ENCODE results near the gene ENOSF1.

ENOSF1 gene

DNA sequence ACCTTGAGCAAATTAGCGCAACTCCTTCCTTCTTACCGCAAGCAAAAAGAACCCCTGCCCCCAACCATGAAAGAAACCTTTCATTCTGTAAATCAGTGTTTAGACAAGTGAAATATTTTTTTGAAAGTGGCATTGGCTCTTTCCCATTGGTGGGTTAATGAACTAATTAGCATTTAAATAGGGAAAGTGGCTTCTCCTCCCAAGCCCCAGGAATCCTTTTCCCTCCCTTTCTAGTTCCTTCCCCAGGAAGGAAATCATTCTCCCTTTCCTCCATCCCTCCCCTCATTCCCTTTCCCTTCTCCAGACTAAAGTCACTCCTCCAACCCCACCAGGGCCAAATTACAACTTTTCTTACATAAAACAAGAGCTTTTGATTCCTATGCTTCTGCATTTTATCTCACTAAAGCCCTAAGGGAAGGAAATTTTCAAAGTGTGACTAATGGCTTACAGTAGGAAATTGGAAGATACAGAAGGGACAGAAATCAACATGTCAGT is 77.8 kb downstream of the ENOSF1 start:
- DNase-seq (ENCODE audit: low read depth): no peak

DNA sequence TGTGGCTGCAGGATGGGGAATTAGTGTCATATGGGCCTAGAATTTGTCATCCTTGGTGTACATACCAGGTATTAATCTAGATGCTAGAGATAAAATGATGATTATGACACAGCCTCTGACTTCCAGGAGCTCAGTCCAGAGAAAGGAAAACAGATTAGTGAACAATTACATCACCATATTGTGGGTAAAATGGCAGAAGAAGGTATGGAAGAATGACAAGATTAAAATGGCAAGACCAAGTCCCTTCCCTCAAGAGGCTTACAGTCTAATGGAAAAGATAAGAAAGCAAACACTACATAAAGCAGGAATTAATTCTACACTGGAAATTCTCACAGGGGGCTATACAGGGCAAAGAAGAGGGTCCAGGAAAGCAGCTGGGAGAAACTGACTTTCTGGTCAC is 80.9 kb downstream of the ENOSF1 start:
- DNase-seq (ENCODE audit: low read depth): no peak

DNA sequence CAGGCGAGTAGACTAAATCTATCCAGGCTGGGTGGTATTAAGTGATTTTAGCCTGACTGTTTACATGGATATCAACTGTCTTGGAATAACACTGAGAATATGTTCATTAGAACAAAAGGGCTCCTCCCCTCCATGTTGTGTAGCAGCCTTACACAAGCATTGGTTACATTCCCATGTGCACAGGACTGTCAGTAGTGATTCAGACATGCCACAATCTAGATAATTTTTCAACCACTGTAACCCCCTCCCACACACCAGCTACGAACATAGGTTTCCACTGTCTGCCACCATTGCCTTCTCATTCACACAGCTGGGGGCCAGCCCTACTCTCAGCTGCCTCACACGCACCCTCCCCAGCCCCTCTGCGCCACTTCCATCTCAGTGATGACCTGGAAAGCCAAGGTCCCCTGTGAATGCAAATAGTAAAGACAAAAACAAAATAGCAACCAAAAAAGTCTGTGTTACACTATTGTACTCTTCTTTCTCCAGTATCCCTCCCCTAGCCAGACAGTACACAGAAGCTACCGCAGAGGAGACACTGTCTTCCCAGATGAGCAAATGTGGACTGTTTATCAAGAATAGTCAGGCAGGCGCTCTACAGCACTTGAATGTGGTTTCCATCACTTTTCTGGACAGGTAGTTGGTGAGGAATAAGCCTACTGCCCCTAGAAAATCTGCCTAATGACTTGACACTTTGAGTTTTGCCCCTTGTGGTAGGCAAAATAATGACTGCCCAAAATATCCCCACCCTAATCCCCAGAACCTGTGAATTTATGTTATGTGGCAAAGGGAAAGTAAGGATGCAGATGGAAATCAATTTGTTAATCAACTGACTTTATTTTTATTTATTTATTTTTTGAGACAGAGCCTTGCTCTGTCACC is 82.9 kb downstream of the ENOSF1 start:
- DNase-seq (ENCODE audit: low read depth): no peak

DNA sequence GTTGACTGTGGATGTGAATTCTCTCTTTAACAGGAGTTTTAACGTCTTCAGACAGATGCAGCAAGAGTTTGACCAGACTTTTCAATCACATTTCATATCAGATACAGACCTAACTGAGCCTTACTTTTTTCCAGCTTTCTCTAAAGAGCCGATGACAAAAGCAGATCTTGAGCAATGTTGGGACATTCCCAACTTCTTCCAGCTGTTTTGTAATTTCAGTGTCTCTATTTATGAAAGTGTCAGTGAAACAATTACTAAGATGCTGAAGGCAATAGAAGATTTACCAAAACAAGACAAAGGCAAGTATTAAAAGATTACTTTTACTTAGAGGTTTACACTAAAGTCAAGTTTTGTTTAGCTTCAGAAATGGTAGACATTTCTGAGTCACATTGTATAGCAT is 85.2 kb downstream of the ENOSF1 start:
- DNase-seq (ENCODE audit: low read depth): peak; percentile 13

DNA sequence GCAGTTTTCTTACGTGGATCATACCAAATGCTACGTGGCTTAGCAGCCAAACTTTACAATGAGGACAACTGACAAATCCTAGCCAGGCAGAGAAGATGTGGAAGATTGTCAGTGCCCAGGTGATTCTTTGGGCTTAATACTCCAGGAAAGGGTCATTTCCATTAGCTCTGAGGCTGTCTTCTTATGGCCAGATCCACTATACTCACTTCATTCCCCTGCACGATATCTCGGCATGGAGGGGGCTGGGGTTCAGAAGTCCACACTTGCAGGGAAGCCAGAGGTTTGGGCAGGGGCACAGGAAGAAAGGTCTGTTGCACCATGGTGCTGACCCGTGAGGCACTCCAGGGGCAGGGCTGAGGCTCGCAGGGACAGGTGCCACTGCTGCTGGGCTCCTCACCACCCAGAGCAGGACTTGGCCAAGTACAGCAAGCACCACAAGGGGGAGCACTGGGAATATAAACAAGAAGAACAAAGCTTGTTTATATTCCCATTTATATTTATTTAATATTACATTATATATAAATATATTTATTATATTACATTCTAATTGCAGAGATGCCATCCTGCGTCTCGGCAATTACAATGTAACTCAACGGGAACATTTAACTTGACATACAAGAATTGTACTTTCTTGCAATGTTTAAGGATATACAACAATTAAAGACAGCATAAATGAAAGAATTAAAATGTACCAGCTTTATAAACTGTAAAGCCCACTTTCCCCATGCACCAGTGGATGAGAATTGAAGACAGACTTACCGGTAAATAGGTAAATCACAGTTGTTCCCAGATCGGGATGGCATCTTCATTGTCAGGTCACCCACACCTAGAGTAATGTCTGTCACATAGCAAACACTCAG is 88.4 kb downstream of the ENOSF1 start:
- peak; percentile 7 for DNase-seq (ENCODE audit: low read depth)

DNA sequence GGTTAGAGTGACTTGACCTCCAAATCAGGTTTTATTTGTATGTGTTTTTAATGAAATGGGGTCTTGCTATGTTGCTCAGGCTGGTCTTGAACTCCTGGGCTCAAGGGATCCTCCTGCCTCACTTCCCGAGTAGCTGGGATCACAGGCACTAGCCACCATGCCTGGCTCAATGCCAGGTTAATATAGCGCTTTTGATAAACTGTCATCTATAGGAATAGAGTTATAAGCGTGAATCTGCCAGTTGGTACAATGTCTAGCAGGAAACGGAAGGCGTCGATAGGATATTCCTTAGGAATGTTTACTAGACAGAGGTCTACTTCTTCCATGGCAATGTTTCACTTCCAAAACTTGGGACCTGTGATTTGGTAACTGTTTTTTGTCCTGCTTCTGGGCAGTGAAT is 90.1 kb downstream of the ENOSF1 start:
- no peak for DNase-seq (ENCODE audit: low read depth)

DNA sequence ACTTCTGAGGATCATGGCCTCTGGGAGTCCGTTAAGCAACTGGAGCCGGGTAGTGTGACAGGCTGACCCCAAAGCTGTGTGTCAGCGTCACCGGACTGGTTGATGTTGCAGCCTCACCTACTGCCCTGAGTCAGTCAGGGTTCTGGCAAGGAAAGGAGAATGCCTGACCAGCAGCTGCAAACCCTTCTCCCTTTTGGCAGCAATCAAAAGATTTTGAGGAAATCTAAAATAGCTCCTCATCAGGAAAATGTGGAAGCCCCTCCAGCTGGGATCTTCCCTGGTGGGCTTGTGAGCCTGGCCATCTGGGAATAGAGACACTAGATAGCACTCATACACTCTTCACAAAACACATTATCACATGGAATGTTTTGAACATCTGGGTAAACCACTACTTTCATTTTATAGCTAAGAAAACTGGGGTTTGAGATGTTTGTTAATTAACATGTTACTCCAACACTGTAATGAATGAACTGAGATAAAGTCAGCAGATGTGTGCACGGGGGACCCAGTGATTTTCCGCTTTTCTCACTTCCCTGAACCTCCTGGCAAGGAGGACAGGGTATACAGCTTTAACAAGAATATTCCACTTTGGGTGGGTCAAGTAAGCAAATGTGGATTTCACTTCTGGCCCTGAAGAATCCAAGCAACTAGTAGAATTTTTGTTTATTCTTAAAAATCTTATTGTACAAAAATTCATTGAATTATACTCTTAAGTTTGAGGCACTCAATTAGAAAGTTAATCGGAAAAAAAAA is 91.0 kb downstream of the ENOSF1 start:
- no peak for DNase-seq (ENCODE audit: low read depth)

Measured in GM04503 (cell line).